ENCODE measurements around the gene SEMA5A. TPM values are rescaled to one million over a fixed set of nuclear protein-coding genes. Genes with fewer than 3 reads are reported as not detected.

The SEMA5A gene
- total RNA-seq, 1 experiment from 2014 or later = 9.3 TPM

DNA sequence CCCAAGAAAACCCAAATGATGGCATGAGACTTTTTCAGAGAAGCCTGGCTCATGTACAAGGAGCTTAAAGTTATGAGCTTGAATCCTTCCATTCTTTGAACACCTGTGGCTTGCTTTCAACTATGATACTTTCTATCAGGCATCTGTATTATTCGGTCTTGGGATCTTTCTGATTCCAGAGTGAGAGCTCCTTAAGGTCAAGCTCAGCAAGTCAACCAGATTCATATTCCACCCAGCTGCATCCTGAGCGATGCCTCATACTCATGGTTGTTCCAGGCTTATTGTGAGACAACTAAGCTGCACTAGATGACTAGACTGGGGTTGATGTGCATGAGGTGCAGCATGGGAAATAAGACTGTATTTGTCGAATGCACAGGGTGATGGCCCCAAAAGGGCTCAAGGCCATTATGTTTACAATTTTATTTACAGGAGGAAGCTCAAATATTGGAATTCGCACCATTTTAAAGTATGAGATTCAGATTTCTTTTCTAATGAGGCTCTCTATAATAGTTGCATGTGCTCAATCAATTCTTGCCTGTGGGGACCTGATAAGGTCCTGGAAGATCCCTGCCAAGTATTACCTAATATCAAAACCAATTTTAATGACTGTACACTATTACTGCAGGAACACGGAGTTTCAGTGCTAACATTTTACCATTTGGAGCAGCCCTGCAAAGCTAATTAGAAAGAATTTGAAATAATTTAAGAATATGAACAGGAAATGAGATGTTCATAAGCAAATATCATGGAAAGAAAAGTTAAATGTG, 453.8 kb downstream of the SEMA5A start:
- no peaks in the 10 kb centered on the region for H3K27me3 Mint-ChIP-seq (ENCODE audit: low read depth)
- no peak overlapping the region for H3K27ac Mint-ChIP-seq
- DNase-seq (ENCODE audit: low spot score) = no peak
- TF ChIP-seq ZNF416 (CRISPR knock-in tag; IDR thresholded peaks at IDR 0.05) (no peak), FOXP1 (CRISPR knock-in tag; IDR thresholded peaks at IDR 0.05; ENCODE audit: borderline replicate concordance) (no peak)
- POLR2A ChIA-PET = interaction anchor here (0.7 kb wide), 1 partner anchor 296 kb away, joined by 3 read pairs; no protein-coding TSS in a partner anchor
- no peaks in the 10 kb centered on the region for H3K36me3 Mint-ChIP-seq
- H3K4me3 Mint-ChIP-seq = no peak overlapping the region
- H3K4me1 Mint-ChIP-seq = no peaks in the 10 kb centered on the region
- H3K9me3 Mint-ChIP-seq = peaks cover under 1% of the 10 kb centered on the region
- no peak for ATAC-seq
- CTCF ChIA-PET = interaction anchor here (0.7 kb wide), 1 partner anchor 184 kb away, joined by 3 read pairs; no protein-coding TSS in a partner anchor

DNA sequence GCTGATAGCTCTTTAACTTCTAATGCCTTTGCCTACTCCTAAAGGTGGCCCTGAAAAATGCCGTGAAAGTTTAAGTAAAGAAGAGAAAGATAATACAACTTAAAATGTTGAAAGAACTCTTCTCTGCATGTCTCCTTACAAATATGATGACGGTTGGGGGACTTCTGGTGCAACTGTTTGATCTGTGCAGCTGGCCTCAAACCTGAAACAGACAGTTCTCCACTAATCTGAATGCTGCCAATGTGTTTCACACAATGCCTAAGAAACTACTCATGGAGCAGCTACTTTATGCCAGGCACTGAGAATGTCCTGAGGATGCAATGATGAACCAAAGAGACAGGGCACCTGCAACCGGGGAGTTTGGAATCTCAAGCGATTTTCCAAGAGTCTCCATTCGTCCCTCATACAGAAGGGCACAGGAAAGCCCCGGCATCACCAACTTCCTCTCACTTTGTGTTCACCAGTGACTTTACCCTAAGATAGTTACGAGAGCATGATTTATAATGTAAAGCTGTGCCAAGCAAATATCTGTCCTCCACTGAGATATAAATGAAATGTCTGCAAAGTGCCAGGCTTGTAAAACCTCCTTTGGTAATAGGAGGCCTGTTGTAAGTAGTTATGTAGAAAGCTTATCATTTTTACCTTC, 455.4 kb downstream of the SEMA5A start:
- Mint-ChIP-seq H3K27me3 (ENCODE audit: low read depth) (no peaks in the 10 kb centered on the region), H3K4me3 (no peak overlapping the region), H3K27ac (no peak overlapping the region), H3K36me3 (peaks cover 11% of the 10 kb centered on the region), H3K9me3 (peaks cover 16% of the 10 kb centered on the region), H3K4me1 (no peaks in the 10 kb centered on the region)
- TF ChIP-seq TEAD1 (CRISPR knock-in tag; IDR thresholded peaks at IDR 0.05) = no peak
- DNase-seq (ENCODE audit: low spot score) = no peak
- POLR2A ChIA-PET = no interaction called here
- ATAC-seq = no peak
- CTCF ChIA-PET = no interaction called here

DNA sequence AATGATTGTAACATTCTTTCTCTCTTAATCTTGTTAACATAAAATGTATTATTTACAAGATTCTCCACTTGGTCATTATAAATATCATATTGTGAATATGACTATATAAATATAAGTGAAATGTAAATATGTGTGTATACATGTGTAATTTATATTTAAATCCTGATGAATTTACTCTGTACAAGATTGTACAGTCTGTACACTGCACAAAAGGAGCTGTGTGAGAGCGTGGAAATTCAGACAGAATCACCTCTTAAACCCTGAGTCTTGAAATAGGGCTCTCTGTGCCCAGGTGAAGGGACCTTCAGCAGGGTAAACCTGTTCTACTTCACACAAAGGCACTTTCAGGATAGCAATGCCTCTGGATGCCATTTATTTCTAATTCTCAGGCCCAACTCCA, 456.0 kb downstream of the SEMA5A start:
- H3K36me3 Mint-ChIP-seq = peaks cover 17% of the 10 kb centered on the region
- ChIA-PET POLR2A (no interaction called here), CTCF (no interaction called here)
- ATAC-seq = no peak
- no peak overlapping the region for H3K4me3 Mint-ChIP-seq
- DNase-seq (ENCODE audit: low spot score) = no peak
- H3K27me3 Mint-ChIP-seq (ENCODE audit: low read depth) = no peaks in the 10 kb centered on the region
- no peak for TF ChIP-seq ZNF138 (CRISPR knock-in tag; conservative IDR thresholded peaks at IDR 0.05)
- TF ChIP-seq KAT7 (CRISPR knock-in tag; IDR thresholded peaks at IDR 0.05; ENCODE audit: borderline replicate concordance) = no peak
- TF ChIP-seq MXD4 (CRISPR knock-in tag; IDR thresholded peaks at IDR 0.05; ENCODE audit: borderline replicate concordance) = no peak
- no peak for TF ChIP-seq HMGA2 (CRISPR knock-in tag; IDR thresholded peaks at IDR 0.05)
- no peak for TF ChIP-seq NFATC4 (CRISPR knock-in tag; IDR thresholded peaks at IDR 0.05)
- TF ChIP-seq, protein P1, sequence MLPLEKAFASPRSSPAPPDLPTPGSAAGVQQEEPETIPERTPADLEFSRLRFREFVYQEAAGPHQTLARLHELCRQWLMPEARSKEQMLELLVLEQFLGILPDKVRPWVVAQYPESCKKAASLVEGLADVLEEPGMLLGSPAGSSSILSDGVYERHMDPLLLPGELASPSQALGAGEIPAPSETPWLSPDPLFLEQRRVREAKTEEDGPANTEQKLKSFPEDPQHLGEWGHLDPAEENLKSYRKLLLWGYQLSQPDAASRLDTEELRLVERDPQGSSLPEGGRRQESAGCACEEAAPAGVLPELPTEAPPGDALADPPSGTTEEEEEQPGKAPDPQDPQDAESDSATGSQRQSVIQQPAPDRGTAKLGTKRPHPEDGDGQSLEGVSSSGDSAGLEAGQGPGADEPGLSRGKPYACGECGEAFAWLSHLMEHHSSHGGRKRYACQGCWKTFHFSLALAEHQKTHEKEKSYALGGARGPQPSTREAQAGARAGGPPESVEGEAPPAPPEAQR (CRISPR knock-in tag; IDR thresholded peaks at IDR 0.05) = no peak
- no peak for TF ChIP-seq EMX1 (CRISPR knock-in tag; IDR thresholded peaks at IDR 0.05)
- TF ChIP-seq, protein P2, sequence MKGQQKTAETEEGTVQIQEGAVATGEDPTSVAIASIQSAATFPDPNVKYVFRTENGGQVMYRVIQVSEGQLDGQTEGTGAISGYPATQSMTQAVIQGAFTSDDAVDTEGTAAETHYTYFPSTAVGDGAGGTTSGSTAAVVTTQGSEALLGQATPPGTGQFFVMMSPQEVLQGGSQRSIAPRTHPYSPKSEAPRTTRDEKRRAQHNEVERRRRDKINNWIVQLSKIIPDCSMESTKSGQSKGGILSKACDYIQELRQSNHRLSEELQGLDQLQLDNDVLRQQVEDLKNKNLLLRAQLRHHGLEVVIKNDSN (CRISPR knock-in tag; IDR thresholded peaks at IDR 0.05) = no peak
- TF ChIP-seq, protein P3, sequence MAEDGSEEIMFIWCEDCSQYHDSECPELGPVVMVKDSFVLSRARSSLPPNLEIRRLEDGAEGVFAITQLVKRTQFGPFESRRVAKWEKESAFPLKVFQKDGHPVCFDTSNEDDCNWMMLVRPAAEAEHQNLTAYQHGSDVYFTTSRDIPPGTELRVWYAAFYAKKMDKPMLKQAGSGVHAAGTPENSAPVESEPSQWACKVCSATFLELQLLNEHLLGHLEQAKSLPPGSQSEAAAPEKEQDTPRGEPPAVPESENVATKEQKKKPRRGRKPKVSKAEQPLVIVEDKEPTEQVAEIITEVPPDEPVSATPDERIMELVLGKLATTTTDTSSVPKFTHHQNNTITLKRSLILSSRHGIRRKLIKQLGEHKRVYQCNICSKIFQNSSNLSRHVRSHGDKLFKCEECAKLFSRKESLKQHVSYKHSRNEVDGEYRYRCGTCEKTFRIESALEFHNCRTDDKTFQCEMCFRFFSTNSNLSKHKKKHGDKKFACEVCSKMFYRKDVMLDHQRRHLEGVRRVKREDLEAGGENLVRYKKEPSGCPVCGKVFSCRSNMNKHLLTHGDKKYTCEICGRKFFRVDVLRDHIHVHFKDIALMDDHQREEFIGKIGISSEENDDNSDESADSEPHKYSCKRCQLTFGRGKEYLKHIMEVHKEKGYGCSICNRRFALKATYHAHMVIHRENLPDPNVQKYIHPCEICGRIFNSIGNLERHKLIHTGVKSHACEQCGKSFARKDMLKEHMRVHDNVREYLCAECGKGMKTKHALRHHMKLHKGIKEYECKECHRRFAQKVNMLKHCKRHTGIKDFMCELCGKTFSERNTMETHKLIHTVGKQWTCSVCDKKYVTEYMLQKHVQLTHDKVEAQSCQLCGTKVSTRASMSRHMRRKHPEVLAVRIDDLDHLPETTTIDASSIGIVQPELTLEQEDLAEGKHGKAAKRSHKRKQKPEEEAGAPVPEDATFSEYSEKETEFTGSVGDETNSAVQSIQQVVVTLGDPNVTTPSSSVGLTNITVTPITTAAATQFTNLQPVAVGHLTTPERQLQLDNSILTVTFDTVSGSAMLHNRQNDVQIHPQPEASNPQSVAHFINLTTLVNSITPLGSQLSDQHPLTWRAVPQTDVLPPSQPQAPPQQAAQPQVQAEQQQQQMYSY (CRISPR knock-in tag; IDR thresholded peaks at IDR 0.05) = no peak
- TF ChIP-seq PRRX2 (CRISPR knock-in tag; IDR thresholded peaks at IDR 0.05) = no peak
- no peak for TF ChIP-seq SOX15 (CRISPR knock-in tag; IDR thresholded peaks at IDR 0.05)
- H3K9me3 Mint-ChIP-seq = peaks cover 22% of the 10 kb centered on the region
- H3K4me1 Mint-ChIP-seq = no peaks in the 10 kb centered on the region
- no peak overlapping the region for H3K27ac Mint-ChIP-seq

Measured in WTC11 (cell line).